Naive B cell (primary cell): ENCODE data around the gene SNX13. TPM values are rescaled to one million over a fixed set of nuclear protein-coding genes. Genes with fewer than 3 reads are reported as not detected.
A peak's percentile ranks its signal among the peaks of the same experiment; 100 is the strongest.

Source experiments
- ATAC-seq, 2 donors: fragments of 150-1000 bp; cut with Tn5 transposase; 2 replicates each; pipeline ENCODE4 v1.10.0; 2021; ENCODE audit warnings: low read depth in 2 of 2, mild to moderate bottlenecking in 2 of 2, moderate library complexity in 2 of 2
- DNase-seq: peaks from one replicate; pipeline ENCODE4 v3.0.0; 2022
- H3K27ac Mint-ChIP-seq, 6 donors: one replicate each; pipeline ENCODE4 v1.8.0; 2020 to 2022; ENCODE audit warnings: mild to moderate bottlenecking in 6 of 6, mixed read lengths in 6 of 6, moderate library complexity in 5 of 6, inconsistent platforms in 2 of 6
- H3K27me3 Mint-ChIP-seq, 3 donors: one replicate each; pipeline ENCODE4 v1.8.0; 2021 to 2022; ENCODE audit warnings: mixed read lengths in 3 of 3, mild to moderate bottlenecking in 1 of 3
- H3K36me3 Mint-ChIP-seq, 2 donors: one replicate each; pipeline ENCODE4 v1.8.0; 2020 to 2022; ENCODE audit warnings: mixed read lengths in 2 of 2, inconsistent platforms in 1 of 2, mild to moderate bottlenecking in 1 of 2
- H3K4me1 Mint-ChIP-seq, 3 donors: one replicate each; pipeline ENCODE4 v1.8.0; 2020 to 2022; ENCODE audit warnings: mixed read lengths in 3 of 3, inconsistent platforms in 1 of 3, mild to moderate bottlenecking in 1 of 3, moderate library complexity in 1 of 3
- H3K4me3 Mint-ChIP-seq, 8 donors: one replicate each; pipeline ENCODE4 v1.8.0; 2020 to 2022; ENCODE audit warnings: mild to moderate bottlenecking in 8 of 8, mixed read lengths in 8 of 8, moderate library complexity in 8 of 8, inconsistent platforms in 2 of 8
- H3K9me3 Mint-ChIP-seq, 7 donors: one replicate each; pipeline ENCODE4 v1.8.0; 2020 to 2022; ENCODE audit warnings: mixed read lengths in 7 of 7, mild to moderate bottlenecking in 5 of 7, inconsistent platforms in 2 of 7, moderate library complexity in 1 of 7
- polyA plus RNA-seq, 6 donors: library from polyadenylated mRNA; unstranded; fragments of 300-500 nt; fragmentation: Illumina TruSeq; gene quantifications; one replicate each; pipeline ENCODE4 v1.2.3, GENCODE V29; 2021; ENCODE audit warnings: low read depth in 6 of 6

The SNX13 gene
- polyA plus RNA-seq, 6 donors from 2014 or later: 18.4 to 23.7 (median 20.5) TPM

DNA sequence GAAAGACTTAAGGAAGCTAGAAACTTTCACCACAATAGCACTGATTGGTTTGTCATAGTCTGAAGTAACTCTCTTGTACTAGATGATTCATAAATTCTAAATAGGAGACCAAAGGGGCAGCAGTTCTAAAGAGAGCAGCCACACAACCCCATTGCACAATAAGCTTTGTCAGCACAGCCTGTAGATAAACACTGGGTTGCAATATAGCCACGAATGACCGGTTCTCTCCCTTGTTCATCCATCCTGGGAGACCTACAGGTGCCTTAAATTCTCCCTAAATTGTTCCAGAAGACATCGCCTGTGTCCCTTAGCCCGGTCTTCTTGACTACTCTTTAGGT lies 167.0 kb downstream of the SNX13 start:
- Mint-ChIP-seq H3K36me3 (no peaks in the 10 kb centered on the region), H3K4me3 (no peak overlapping the region), H3K9me3 (no peaks in the 10 kb centered on the region), H3K27ac (no peak overlapping the region), H3K27me3 (no peaks in the 10 kb centered on the region), H3K4me1 (peaks cover 5 to 16% (median 6%) of the 10 kb centered on the region in 3 donors)
- DNase-seq (no peak), ATAC-seq (no peak)

DNA sequence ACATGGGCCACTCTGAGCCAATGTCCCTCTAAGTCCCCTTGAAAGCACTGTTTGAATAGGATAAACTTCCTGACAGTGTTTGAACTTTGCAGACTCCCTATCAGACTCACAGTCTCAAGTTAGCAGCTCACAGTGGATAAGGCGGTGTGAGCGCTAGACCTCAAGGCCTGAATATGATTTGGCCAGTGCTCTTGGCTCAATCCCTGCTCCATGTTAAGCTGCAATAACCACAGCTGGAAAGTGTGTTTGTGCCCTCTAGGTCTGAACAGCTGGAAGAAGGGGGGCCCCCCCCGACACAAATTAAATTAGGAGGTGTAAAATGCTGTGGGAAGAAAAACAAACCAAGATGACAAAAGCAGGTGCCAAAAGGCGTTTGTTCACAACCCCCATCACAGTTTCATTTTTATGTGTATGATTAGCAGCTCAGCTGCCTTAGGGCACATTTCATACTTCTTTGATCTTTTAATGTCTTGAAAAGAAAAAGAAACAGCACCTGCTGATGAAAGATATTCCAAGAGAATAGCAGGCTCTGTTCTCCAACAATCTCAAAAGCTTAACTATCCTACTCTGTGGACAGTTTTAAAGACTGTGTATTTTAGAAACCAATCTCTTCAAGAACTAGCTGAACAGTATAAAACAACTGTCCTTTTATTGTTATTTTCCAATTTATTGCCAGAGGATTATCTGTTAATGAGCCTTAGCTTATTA lies 167.6 kb downstream of the SNX13 start:
- Mint-ChIP-seq H3K36me3 (no peaks in the 10 kb centered on the region), H3K9me3 (no peaks in the 10 kb centered on the region), H3K27me3 (no peaks in the 10 kb centered on the region), H3K4me1 (peaks cover 5 to 16% (median 6%) of the 10 kb centered on the region in 3 donors), H3K27ac (peak overlapping the region in 1 of 6 donors; percentile 97), H3K4me3 (no peak overlapping the region)
- DNase-seq (no peak), ATAC-seq (no peak)

DNA sequence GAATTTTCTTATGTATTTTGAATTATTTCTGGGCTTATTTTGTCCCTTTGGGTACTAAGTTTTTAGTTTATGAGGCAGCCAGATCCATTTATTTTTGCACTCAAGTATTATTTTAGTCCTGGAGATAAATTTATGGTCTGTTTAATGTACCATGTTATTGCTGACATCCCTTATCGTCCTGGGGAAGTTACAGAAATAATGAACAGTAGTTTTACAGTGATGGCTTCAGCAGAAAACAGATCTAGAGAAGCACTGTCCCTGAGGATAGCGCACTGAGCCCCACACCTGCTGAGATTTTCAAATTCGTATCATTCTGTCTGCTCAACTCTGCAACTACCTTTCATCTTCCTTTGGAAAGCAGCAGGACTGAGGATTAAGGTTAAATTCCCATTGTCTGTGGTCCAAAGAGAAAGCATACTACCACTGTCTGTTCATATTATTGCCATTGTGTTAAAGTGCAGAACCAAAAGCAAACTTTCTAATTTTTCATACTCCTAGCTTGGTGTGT lies 168.3 kb downstream of the SNX13 start:
- DNase-seq: no peak
- H3K4me1 Mint-ChIP-seq: peaks cover 5 to 16% (median 6%) of the 10 kb centered on the region in 3 donors
- peaks cover 0 to under 1% (median 0%) of the 10 kb centered on the region in 7 donors for H3K9me3 Mint-ChIP-seq
- H3K27ac Mint-ChIP-seq: peak overlapping the region in 1 of 6 donors; percentile 35
- H3K4me3 Mint-ChIP-seq: no peak overlapping the region
- H3K27me3 Mint-ChIP-seq: no peaks in the 10 kb centered on the region
- no peak for ATAC-seq
- H3K36me3 Mint-ChIP-seq: peaks cover 0 to under 1% of the 10 kb centered on the region in 2 donors

DNA sequence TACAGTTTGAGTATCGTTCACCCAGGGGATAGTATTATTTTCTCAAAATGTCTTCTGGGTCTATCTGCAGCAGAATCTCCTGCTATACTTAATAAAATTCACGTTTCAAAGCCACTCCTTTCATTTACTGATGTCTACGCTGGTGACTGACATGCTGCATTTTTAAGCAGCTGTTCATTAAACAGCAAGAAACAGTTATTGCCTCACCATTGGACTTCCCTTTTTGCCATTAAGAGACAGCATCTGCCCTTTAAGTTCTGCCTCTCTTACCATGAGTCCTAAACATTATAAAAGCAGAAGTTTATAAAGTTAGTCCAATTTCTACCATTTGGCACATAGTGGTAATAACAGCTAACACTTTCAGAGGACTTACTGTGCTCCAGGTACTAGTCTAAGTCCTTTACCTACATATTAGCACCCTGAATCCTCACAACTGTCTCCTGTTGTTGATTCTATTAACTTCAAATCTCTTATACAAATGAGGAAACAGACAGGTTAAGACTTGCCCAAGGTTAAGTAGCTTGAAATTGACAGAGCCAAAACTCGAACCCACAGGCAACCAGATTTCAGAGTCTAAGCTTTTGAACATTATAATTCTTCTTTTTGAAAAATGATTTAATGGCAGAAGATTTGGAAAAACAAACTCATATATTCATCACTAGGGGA lies 169.5 kb downstream of the SNX13 start:
- Mint-ChIP-seq H3K36me3 (peaks cover 0 to 8% of the 10 kb centered on the region in 2 donors), H3K4me3 (no peak overlapping the region), H3K27me3 (no peaks in the 10 kb centered on the region), H3K9me3 (peaks cover 0 to 11% (median 0%) of the 10 kb centered on the region in 7 donors), H3K27ac (peak overlapping the region in 2 of 6 donors; percentile 1 to 44), H3K4me1 (peaks cover 5 to 16% (median 6%) of the 10 kb centered on the region in 3 donors)
- ATAC-seq (peak; percentile 81 to 85), DNase-seq (peak; percentile 20)

DNA sequence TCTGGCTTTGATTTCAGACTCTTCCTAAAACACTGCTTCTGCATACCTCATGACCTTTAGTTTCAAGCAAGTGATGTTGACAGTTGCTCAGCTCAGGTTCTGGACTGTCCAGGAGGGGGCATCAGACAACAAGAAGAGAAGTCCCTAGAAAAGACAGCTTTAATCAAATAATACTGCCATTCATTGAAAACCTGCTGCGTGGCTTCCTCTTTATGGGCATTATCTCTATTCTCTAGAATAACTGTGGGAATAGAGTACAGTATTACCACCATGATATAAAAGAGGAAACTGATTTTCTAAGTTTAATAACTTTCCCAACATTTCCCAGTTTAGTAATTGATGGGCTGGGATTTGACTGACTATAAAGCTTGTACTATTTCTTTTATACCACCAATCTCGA lies 170.4 kb downstream of the SNX13 start:
- ATAC-seq: peak; percentile 62 to 66

DNA sequence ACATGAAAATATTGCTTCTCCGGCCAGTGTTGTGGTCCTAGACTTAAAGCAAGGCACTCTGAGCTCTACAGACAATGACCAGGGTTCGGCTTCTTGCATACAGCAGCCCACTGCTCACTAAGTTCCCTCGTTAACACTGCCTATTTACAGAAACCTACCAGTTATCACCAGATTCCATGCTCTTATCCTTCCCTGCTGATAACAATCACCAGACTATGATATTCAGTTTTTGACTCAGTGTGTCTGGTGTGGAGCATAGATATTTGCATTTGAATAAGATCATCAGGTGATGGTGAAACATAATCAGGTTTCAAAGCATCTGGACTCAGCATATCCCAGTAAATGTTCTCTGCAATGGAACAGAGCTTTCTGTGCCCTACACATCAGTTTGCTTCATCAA lies 182.3 kb downstream of the SNX13 start:
- Mint-ChIP-seq H3K27me3 (no peaks in the 10 kb centered on the region), H3K4me1 (no peaks in the 10 kb centered on the region), H3K27ac (no peak overlapping the region), H3K9me3 (peaks cover 0 to 6% (median 4%) of the 10 kb centered on the region in 7 donors), H3K4me3 (no peak overlapping the region), H3K36me3 (peaks cover 0 to 10% of the 10 kb centered on the region in 2 donors)
- DNase-seq (no peak), ATAC-seq (no peak)

More for the DNA sequence above, 170.4 kb downstream of the SNX13 start:
- H3K36me3 Mint-ChIP-seq: peaks cover 6 to 8% of the 10 kb centered on the region in 2 donors
- peak overlapping the region in 1 of 6 donors; percentile 10 for H3K27ac Mint-ChIP-seq
- H3K9me3 Mint-ChIP-seq: peaks cover 0 to 17% (median 3%) of the 10 kb centered on the region in 7 donors
- DNase-seq: peak; percentile 16
- H3K27me3 Mint-ChIP-seq: no peaks in the 10 kb centered on the region
- H3K4me3 Mint-ChIP-seq: no peak overlapping the region
- peaks cover 5 to 16% (median 6%) of the 10 kb centered on the region in 3 donors for H3K4me1 Mint-ChIP-seq

DNA sequence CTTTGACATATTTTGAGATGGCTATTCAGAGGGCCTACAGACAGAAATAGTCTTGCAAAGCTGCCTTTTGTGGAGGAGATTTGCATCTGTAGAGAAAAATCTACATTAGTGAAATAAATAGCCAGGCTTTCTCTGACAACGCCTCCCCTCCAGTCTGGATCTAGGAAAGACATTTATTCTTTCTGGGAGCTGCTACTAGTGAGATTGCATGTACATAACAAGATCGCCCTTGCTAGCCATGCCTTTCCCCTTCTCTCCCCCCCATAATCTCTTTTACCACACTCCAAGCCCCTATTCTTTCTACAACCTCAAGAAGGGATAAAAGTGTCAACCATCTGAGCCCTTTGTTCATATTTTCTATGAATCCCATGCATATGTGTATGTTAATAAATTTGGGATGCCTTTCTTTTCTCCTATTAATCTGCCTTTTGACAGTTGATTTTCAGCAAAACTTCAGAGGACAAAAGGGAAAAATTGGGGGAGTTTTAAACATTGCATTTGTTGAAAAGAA lies 194.2 kb downstream of the SNX13 start:
- no peaks in the 10 kb centered on the region for H3K27me3 Mint-ChIP-seq
- no peak for ATAC-seq
- no peaks in the 10 kb centered on the region for H3K36me3 Mint-ChIP-seq
- no peak overlapping the region for H3K4me3 Mint-ChIP-seq
- peaks cover 0 to 8% (median 7%) of the 10 kb centered on the region in 3 donors for H3K4me1 Mint-ChIP-seq
- H3K9me3 Mint-ChIP-seq: peaks cover 0 to 1% (median 0%) of the 10 kb centered on the region in 7 donors
- DNase-seq: no peak
- H3K27ac Mint-ChIP-seq: peak overlapping the region in 1 of 6 donors; percentile 78

DNA sequence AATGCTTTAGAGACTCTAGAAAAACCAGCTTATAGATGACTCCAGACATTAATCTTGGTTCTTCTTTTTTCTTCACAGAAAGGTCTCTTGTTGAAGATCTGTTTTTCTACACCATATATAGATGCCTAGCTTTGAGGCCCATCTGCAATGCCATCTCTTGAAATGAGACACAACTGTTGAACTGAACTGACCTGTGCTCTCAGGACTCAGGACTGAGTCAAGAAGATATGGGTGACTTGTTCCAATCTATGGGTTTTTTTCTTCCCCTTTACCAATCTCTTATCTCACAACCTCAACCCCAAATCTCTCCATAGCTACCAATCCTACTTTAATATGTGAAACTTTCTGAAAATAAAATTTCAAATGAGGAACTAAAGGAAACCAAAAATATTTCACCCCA lies 194.7 kb downstream of the SNX13 start:
- DNase-seq: no peak
- no peaks in the 10 kb centered on the region for H3K36me3 Mint-ChIP-seq
- peaks cover 0 to 1% (median 0%) of the 10 kb centered on the region in 7 donors for H3K9me3 Mint-ChIP-seq

DNA sequence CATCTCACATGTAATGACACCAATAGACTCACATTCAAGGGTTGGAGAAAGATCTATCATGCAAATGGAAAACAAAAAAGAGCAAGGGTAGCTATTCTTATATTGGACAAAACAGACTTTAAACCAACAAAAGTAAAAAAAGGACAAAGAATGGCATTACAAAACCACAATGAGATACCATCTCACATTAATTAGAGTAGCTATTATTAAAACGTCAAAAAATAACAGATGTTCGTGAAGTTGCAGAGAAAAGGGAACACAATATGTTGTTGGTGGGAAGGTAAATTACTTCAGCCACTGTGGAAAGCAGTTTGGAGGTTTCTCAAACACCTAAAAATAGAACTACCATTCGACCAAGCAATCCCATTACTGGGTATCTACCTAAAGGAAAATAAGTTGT lies 197.0 kb downstream of the SNX13 start:
- H3K9me3 Mint-ChIP-seq: peaks cover 0 to 6% (median 0%) of the 10 kb centered on the region in 7 donors
- H3K4me1 Mint-ChIP-seq: peaks cover 0 to 8% (median 7%) of the 10 kb centered on the region in 3 donors
- no peak for DNase-seq
- H3K36me3 Mint-ChIP-seq: no peaks in the 10 kb centered on the region
- no peak overlapping the region for H3K4me3 Mint-ChIP-seq
- no peaks in the 10 kb centered on the region for H3K27me3 Mint-ChIP-seq
- no peak for ATAC-seq
- H3K27ac Mint-ChIP-seq: no peak overlapping the region

More for the DNA sequence above, 194.7 kb downstream of the SNX13 start:
- Mint-ChIP-seq H3K4me1 (peaks cover 0 to 8% (median 7%) of the 10 kb centered on the region in 3 donors), H3K27me3 (no peaks in the 10 kb centered on the region), H3K4me3 (no peak overlapping the region), H3K27ac (peak overlapping the region in 1 of 6 donors; percentile 78)
- ATAC-seq: no peak

DNA sequence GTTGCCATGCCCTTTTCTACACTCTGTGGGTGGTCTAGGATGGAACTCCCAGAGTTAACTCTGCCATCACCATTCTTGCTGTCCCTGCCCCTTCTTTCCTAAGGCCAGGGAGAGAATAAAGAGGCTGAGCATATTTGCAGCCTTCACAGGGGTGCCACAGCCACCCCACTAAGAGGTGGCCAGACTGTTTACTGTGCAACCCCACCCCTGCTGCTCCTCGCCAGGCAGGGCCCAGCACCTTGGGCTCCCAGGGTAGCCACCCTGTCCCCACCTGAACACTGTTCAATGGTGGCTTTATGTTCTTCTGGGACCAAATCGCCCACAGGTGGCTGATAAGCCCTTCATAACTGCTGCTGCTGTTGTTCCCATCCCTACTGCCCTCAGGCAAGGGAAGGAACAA lies 198.9 kb downstream of the SNX13 start:
- Mint-ChIP-seq H3K4me3 (no peak overlapping the region), H3K9me3 (peaks cover 0 to 11% (median 5%) of the 10 kb centered on the region in 7 donors), H3K27ac (no peak overlapping the region), H3K36me3 (no peaks in the 10 kb centered on the region), H3K27me3 (peaks cover 0 to 4% (median 0%) of the 10 kb centered on the region in 3 donors), H3K4me1 (peaks cover 0 to 8% (median 6%) of the 10 kb centered on the region in 3 donors)
- ATAC-seq (no peak), DNase-seq (no peak)

Other genes starting within 250 kb of the SNX13 start
- not detected for gene PRPS1L1, start 87.4 kb upstream of the SNX13 start, polyA plus RNA-seq